Measurements from ENCODE around the gene GRM8.
A peak's percentile ranks its signal among the peaks of the same experiment; 100 is the strongest.
"Not testable (repeated sequence)": the region's sequence is repeated elsewhere in the genome, so short reads cannot be mapped to it uniquely, and the experiment has no call there.

The GRM8 gene

GRCh38 chr7:126905255-126905654, 347.5 kb downstream of the GRM8 start:
- not testable (repeated sequence) for DNase-seq

DNA sequence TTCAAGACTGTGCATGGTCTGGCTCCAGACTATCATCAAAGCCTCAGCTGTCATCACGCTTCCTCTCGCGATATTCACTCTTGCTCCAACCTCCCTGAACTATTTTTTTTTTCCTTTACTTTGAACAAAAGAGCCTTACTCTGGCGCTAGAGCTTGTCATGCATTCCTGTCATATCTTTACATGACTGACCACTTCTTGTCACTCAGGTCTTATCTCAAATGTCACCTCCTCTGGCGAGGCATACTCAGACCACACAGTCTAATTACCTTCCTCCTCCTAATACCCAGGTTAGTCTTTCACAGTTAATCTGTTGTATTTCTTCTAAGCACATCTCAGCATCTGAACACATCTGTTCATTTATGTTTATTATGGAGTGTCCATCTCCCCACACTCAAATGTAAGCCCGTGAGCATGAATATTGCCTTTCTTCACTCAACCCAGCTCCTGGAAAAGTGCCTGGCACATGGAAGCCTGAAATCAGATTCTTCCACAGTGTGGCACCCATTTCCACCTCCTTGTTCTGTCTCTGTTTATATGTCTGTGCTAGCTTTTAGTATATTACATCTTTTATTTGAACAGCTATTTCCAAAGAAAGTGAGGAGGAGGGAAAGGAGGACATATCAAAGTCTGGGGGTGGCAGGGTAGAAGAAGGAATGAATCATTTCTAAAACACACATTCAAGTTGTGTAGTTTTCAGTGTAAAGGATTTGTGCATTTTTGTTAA, 351.5 kb downstream of the GRM8 start:
- DNase-seq = not testable (repeated sequence)

- DNase-seq = peak; percentile 53 to 79
Observed at GRCh38 chr7:126887980-126888379, 364.8 kb downstream of the GRM8 start.

- not testable (repeated sequence) for DNase-seq
Observed at GRCh38 chr7:126887560-126887959, 365.2 kb downstream of the GRM8 start.

DNA sequence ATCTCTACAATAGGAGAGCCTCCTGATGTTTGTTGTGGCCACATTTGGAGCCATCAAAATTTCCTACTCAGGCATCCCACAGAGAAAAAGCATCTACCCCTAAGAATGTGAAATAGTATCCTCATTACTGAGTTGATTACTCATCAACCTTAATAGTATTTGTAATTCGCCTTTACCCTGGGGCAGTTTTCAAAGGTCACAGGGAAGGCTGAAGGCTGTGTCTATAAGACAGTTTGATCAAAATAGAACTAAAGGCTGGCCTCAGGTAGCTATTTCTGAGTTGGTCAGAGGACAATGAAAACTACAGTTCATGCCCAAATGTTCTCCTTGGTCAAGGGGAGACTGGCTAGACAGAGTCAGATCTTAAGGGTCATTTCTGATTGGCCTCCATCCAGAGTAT, 370.0 kb downstream of the GRM8 start:
- not testable (repeated sequence) for DNase-seq

DNA sequence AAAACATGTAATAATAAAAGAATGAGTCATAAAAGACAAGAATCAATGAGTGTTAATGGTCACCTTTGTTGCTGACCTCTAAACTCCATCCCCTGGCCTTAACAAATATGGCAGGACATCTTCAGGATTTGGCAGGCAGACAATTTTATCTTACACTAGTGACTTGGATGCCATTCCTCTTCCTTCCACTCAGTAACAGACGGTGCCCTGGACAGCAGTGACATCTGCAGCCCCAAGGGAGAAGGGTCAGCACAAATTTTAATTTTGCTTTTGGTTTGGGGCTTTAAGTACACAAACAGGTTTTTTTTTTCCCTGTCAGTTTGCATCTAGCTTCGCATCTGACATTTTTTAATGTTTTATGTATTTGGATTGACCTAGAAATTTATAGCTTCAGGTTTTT, 370.8 kb downstream of the GRM8 start:
- not testable (repeated sequence) for DNase-seq

DNA sequence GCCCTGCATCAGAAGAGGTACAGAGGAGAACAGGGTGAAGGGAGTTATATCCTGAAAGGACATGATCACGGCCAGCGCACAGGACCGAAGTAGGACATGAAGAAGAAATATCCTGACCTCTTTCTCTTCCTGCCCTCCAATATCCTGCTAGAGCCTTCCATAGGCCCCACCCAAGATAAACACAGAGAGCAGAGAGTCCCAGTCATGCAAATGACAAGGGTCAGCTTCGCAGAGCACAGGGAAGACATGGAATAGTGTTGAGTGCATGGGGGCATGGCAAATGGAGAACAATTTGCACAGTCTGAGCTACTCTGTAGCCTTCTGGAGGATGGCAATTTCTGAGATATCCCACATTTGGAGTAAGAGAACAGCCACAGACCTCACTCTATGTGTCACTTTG, 371.4 kb downstream of the GRM8 start:
- no peak for DNase-seq

- not testable (repeated sequence) for DNase-seq
Observed at GRCh38 chr7:126876536-126876935, 376.2 kb downstream of the GRM8 start.

DNA sequence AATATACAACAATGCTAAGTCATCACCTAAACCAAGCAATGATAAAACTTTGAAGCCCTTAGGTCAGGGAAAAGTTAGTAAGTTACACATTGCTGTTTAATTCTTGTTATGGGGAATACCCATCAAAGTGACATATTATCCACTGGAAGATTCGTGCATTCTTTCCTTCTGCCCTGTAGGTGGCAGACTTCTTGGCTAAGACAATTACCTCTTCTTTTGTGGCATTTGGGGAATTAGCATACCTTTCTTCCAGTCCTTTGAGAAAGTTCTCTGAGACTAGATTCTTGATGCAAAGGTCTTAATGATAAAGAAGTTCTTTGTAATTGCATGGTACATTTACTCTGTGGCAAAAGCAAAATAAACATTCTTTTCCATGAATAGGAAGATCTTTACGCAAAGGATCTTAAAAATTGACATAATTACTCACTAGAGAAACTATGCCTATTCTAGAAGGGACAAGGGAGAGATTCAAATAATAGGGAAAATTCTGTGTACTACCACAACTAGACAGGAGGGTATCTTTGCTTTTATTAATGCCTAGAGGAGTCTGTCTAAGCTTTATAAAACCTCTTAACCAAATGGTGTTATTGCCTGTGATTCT, 395.9 kb downstream of the GRM8 start:
- DNase-seq = no peak

DNA sequence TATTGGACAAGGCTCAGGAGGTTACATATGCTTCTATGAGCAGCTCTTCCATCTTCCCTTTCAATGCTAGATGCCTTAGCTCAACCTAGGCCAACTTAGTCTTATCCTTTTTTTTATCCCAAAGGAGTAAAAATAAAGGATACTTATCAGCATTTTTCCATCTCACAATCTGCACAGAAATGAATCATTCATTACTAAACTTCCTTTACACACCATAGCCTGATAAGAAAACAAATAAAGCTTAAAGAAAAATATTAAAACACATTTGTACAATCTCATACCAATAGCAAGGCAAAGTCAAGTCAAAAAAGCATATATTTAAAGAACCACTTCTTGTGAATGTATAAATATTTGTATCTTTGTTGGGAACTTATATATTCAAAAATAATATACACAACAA, 407.4 kb downstream of the GRM8 start:
- DNase-seq = no peak

DNA sequence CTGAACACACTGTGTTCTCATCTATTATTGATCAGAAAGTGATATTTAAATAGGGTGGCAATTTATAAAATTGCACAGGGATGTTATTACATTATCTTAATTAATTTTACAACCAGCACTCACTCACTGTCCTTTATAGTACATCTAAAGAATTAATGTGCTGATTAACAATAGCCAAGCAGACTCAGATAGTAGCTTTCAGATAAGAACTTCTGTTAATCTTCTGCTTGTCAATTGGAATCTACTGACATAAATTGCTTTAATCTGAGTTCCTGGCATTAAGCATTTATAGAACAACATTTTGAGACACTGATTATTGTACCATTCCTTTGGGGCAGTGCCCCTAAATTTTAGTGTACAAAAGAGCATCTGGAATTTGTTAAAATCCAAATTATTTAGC, 408.9 kb downstream of the GRM8 start:
- no peak for DNase-seq

DNA sequence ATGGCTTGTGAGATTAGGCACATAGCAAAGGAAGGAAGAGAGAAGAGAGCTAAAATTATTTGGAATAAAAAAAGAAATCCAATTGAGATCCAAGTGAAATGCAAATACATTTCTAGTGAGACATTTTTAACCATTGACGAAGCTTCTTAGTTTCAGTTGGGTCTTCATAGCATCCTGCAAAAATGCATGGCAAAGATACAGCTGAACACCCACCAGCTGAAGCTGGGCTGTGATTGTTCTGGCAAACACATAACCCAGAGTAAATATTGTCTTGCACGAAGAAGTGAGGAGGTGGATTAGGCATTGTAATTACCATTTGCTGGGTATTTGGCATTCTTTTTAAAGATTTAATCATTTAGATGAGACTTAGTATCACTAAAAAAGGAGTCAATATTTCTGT, 409.4 kb downstream of the GRM8 start:
- DNase-seq = no peak

GRCh38 chr7:126842451-126842850, 410.3 kb downstream of the GRM8 start:
- DNase-seq = no peak

DNA sequence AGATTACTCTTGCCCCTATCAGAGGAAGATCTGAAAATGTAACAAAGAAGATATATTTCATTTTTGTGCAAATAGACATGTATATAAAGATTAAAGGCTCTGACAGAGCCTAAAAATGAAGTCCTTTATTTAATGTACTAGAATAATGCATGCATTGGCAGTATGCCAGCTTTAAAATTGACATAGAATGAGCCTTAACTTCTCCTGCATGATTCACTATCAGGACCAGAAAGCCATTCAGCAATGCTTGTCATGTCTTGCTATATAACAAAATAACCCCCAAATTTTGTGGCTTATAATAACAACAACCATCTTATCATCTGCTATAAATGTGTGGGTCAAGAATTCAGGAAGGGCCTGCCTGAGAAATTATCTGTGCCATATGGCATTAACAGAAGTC, 411.9 kb downstream of the GRM8 start:
- no peak for DNase-seq

- no peak for DNase-seq
Observed at GRCh38 chr7:126839624-126840023, 413.1 kb downstream of the GRM8 start.

- DNase-seq = no peak
Observed at GRCh38 chr7:126838194-126838593, 414.5 kb downstream of the GRM8 start.

- DNase-seq = not testable (repeated sequence)
Observed at GRCh38 chr7:126831241-126831640, 421.5 kb downstream of the GRM8 start.

GRCh38 chr7:126820925-126821324, 431.8 kb downstream of the GRM8 start:
- DNase-seq = no peak

DNA sequence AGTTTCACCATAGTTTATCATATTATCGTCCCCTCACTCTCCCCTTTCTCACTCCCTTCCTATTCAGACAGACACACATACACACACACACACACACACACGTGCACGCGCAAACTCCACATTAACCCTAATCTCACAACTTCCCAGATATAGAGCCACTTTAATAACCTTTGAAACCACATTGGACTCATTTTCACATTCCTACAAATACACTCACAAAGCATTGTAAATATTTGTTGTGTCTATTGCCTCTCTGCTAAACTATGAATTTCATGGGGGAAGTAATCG, 433.6 kb downstream of the GRM8 start:
- DNase-seq = no peak

- DNase-seq = no peak
Observed at GRCh38 chr7:126818393-126819196, 434.1 kb downstream of the GRM8 start.

- DNase-seq = no peak
Observed at GRCh38 chr7:126809188-126809587, 443.6 kb downstream of the GRM8 start.

GRCh38 chr7:126806614-126807013, 446.1 kb downstream of the GRM8 start:
- DNase-seq = no peak

GRCh38 chr7:126805351-126805750, 447.4 kb downstream of the GRM8 start:
- no peak for DNase-seq

- DNase-seq = no peak
Observed at GRCh38 chr7:126804604-126805003, 448.1 kb downstream of the GRM8 start.

All from NCI-H187 (cell line).